Testis (tissue), 2 donors: Measurements from ENCODE around the gene PITX3.

Experiments
- CTCF ChIP-seq, 3 experiments: fragments of 450-650 bp in 2 of 3; fragments of 200-600 bp in 1 of 3; sonication (generic) in 1 of 3; IDR thresholded peaks; one replicate each; pipeline ENCODE4 v1.5.1; 2016 to 2019; ENCODE audit warnings: antibody characterized with exemption in 3 of 3, mild to moderate bottlenecking in 2 of 3, moderate library complexity in 1 of 3
- POLR2A ChIP-seq: fragments of 450-650 bp; IDR thresholded peaks from one replicate; pipeline ENCODE4 v1.6.1; 2017; ENCODE audit warnings: antibody characterized with exemption, mild to moderate bottlenecking, moderate library complexity

DNA sequence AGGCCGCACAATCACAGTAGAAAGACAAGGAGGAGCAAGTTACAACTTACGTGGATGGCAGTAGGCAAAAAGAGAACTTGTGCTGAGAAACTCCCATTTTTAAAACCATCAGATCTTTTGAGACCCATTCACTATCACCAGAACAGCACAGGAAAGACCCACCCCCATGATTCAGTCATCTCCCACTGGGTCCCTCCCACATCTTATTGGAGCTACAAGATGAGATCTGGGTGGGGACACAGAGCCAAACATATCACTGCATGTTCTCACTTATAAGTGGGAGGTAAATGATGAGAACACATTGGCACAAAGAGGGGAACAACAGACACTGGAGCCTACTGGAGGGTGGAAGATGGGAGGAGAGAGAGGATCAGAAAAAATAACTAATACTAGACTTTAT lies 56.7 kb downstream of the PITX3 start:
- TF ChIP-seq CTCF (IDR thresholded peaks at IDR 0.05) (no peak), POLR2A (no peak)
